Progenitor cell of endocrine pancreas (in vitro differentiated cells): Measurements from ENCODE around the gene BRME1. TPM values are rescaled to one million over a fixed set of nuclear protein-coding genes. Genes with fewer than 3 reads are reported as not detected.

ENCODE experiments used
- DNase-seq: peaks from one replicate; pipeline ENCODE4 v3.0.0; 2021; ENCODE audit warnings: low spot score; ENCODE audit not compliant: unreplicated experiment
- H3K27ac Mint-ChIP-seq: 2 replicates; pipeline ENCODE4 v1.8.0; 2021; ENCODE audit warnings: mild to moderate bottlenecking, moderate library complexity, mixed read lengths
- H3K27me3 Mint-ChIP-seq: 2 replicates; pipeline ENCODE4 v1.8.0; 2021; ENCODE audit warnings: mixed read lengths
- H3K36me3 Mint-ChIP-seq: 2 replicates; pipeline ENCODE4 v1.8.0; 2022; ENCODE audit warnings: mixed read lengths; ENCODE audit not compliant: insufficient read depth
- H3K4me1 Mint-ChIP-seq: 2 replicates; pipeline ENCODE4 v1.8.0; 2021; ENCODE audit warnings: low read depth, mixed read lengths
- H3K4me3 Mint-ChIP-seq: 2 replicates; pipeline ENCODE4 v1.8.0; 2021; ENCODE audit warnings: low read depth, mild to moderate bottlenecking, moderate library complexity, mixed read lengths
- H3K9me3 Mint-ChIP-seq: 2 replicates; pipeline ENCODE4 v1.8.0; 2021; ENCODE audit warnings: low read depth, mixed read lengths
- CTCF ChIP-seq: fragments of 200-600 bp; sonication (generic); IDR thresholded peaks from one replicate; pipeline ENCODE4 v1.5.0; 2021; ENCODE audit warnings: antibody characterized with exemption, mild to moderate bottlenecking; ENCODE audit not compliant: unreplicated experiment
- long read RNA-seq: library from polyadenylated mRNA; unstranded; transcript quantifications from one replicate; pipeline ENCODE4 v2.0.0, GENCODE V29; 2020
- total RNA-seq: library from RNA; stranded (reverse); gene quantifications from 2 replicates; pipeline ENCODE4 v1.2.1, GENCODE V29; 2021

BRME1 gene
- 6.1 and 8.9 TPM in 2 replicates for total RNA-seq
- long read RNA-seq, partial matches to known transcripts = 0 of 4 reads
- long read RNA-seq, other reads (novel, unspliced or antisense) = 4 of 4 reads

GRCh38 chr19:13905634-13906520, at the start of gene BRME1, which contains the start of gene CC2D1A:
Gene BRME1 (minus strand): TSS chr19:13906117. CDS start chr19:13904892, 1,225 bp downstream.
Gene CC2D1A (plus strand): TSS chr19:13906201. CDS start chr19:13906442, 241 bp downstream.
- H3K9me3 Mint-ChIP-seq = no peaks in the 10 kb centered on the region
- peaks cover 7% of the 10 kb centered on the region for H3K36me3 Mint-ChIP-seq
- H3K27me3 Mint-ChIP-seq = peaks cover 3% of the 10 kb centered on the region
- H3K27ac Mint-ChIP-seq = peak within 1 kb of the TSS; percentile 62
- DNase-seq = peak; percentile 88
- H3K4me1 Mint-ChIP-seq = peaks cover 5% of the 10 kb centered on the region
- TF ChIP-seq CTCF = peak; percentile 20
- H3K4me3 Mint-ChIP-seq = peak within 1 kb of the TSS; percentile 84

- no peak overlapping the region for H3K27ac Mint-ChIP-seq
- no peaks in the 10 kb centered on the region for H3K27me3 Mint-ChIP-seq
- H3K4me3 Mint-ChIP-seq = peak overlapping the region; percentile 58
- H3K4me1 Mint-ChIP-seq = peaks cover 5% of the 10 kb centered on the region
- H3K9me3 Mint-ChIP-seq = no peaks in the 10 kb centered on the region
- TF ChIP-seq CTCF = no peak
- H3K36me3 Mint-ChIP-seq = peaks cover 2% of the 10 kb centered on the region
- no peak for DNase-seq
These were observed 48.3 kb upstream of the BRME1 start for GRCh38 chr19:13954185-13954584.

GRCh38 chr19:13952931-13953531, 47.1 kb upstream of the BRME1 start:
- Mint-ChIP-seq H3K4me1 (peaks cover 5% of the 10 kb centered on the region), H3K36me3 (no peaks in the 10 kb centered on the region), H3K27me3 (no peaks in the 10 kb centered on the region), H3K9me3 (no peaks in the 10 kb centered on the region), H3K4me3 (peak overlapping the region; percentile 86), H3K27ac (peak overlapping the region; percentile 81)
- no peak for DNase-seq
- TF ChIP-seq CTCF = no peak

- Mint-ChIP-seq H3K9me3 (no peaks in the 10 kb centered on the region), H3K36me3 (no peaks in the 10 kb centered on the region), H3K27ac (peak within 1 kb of the TSS; percentile 88), H3K4me3 (peak within 1 kb of the TSS; percentile 86), H3K27me3 (no peaks in the 10 kb centered on the region), H3K4me1 (peaks cover 5% of the 10 kb centered on the region)
- TF ChIP-seq CTCF = no peak
- peak; percentile 98 for DNase-seq
These were observed 46.4 kb upstream of the BRME1 start, which contains the start of gene DCAF15 for GRCh38 chr19:13952154-13952930. Gene DCAF15 (plus strand): TSS chr19:13952509. CDS start chr19:13952513, 4 bp downstream.

GRCh38 chr19:13951799-13952153, 45.9 kb upstream of the BRME1 start:
- Mint-ChIP-seq H3K27me3 (no peaks in the 10 kb centered on the region), H3K9me3 (no peaks in the 10 kb centered on the region), H3K4me3 (peak overlapping the region; percentile 86), H3K36me3 (no peaks in the 10 kb centered on the region), H3K4me1 (peaks cover 5% of the 10 kb centered on the region), H3K27ac (peak overlapping the region; percentile 88)
- no peak for DNase-seq
- no peak for TF ChIP-seq CTCF
